ENCODE results near the gene CELF5.

Gene CELF5

GRCh38 chr19:3344608-3345598, 120.4 kb downstream of the CELF5 start:
- CTCF ChIA-PET = no interaction called here
- TF ChIP-seq ZNF664 (tag by site-specific recombination; IDR thresholded peaks at IDR 0.05) = peak; percentile 92
- peak; percentile 52; the same call in 1 of the 2 replicates for TF ChIP-seq ZNF121 (tag by site-specific recombination; IDR thresholded peaks at IDR 0.05)
- peak; percentile 71 for TF ChIP-seq ZNF16 (tag by site-specific recombination; IDR thresholded peaks at IDR 0.05; ENCODE audit: low read depth)
- no peak for TF ChIP-seq ZNF501 (tag by site-specific recombination; IDR thresholded peaks at IDR 0.05)
- TF ChIP-seq ZNF341 (tag by site-specific recombination; IDR thresholded peaks at IDR 0.05; ENCODE audit: low read depth) = peak; percentile 81
- peak; percentile 92 for TF ChIP-seq ZNF623 (tag by site-specific recombination; IDR thresholded peaks at IDR 0.05)
- TF ChIP-seq ZNF660 (tag by site-specific recombination; IDR thresholded peaks at IDR 0.05) = no peak
- Histone ChIP-seq H3K4me1 (ENCODE audit: control insufficient read depth, insufficient read depth, low read length) (no peaks in the 10 kb centered on the region), H3K36me3 (ENCODE audit: control insufficient read depth in 2 of 2, insufficient read depth in 1 of 2, low read length in 2 of 2) (no peaks in the 10 kb centered on the region), H3K27ac (ENCODE audit: extremely low read depth, low read depth, low read length) (no peak overlapping the region), H3K4me3 (ENCODE audit: low read depth, low read length) (no peak overlapping the region), H3K9me3 (ENCODE audit: control insufficient read depth, insufficient read depth, low read depth, low read length) (no peaks in the 10 kb centered on the region)
- POLR2A ChIA-PET = interaction anchor here (0.5 kb wide), 1 partner anchor 21 kb away, joined by 4 read pairs; no protein-coding TSS in a partner anchor

GRCh38 chr19:3345850-3346460, 121.5 kb downstream of the CELF5 start:
- POLR2A ChIA-PET = interaction anchor here (0.5 kb wide), 1 partner anchor 73 kb away, joined by 5 read pairs; no protein-coding TSS in a partner anchor
- H3K27ac ChIP-seq (ENCODE audit: extremely low read depth, low read depth, low read length) = no peak overlapping the region
- H3K36me3 ChIP-seq (ENCODE audit: control insufficient read depth in 2 of 2, insufficient read depth in 1 of 2, low read length in 2 of 2) = no peaks in the 10 kb centered on the region
- CTCF ChIA-PET = interaction anchor here (0.5 to 1.0 kb wide), 3 partner anchors 10 to 342 kb away, joined by 3 read pairs; no protein-coding TSS in a partner anchor
- TF ChIP-seq ZNF664 (tag by site-specific recombination; IDR thresholded peaks at IDR 0.05) = 0 out of 2 replicates have a peak, but pooled peaks have one; percentile 26
- TF ChIP-seq ZFHX2 (tag by site-specific recombination; conservative IDR thresholded peaks at IDR 0.05) = peak; percentile 30
- no peak for TF ChIP-seq GLIS2 (tag by site-specific recombination; IDR thresholded peaks at IDR 0.05)
- H3K4me3 ChIP-seq (ENCODE audit: low read depth, low read length) = no peak overlapping the region
- no peaks in the 10 kb centered on the region for H3K9me3 ChIP-seq (ENCODE audit: control insufficient read depth, insufficient read depth, low read depth, low read length)
- H3K4me1 ChIP-seq (ENCODE audit: control insufficient read depth, insufficient read depth, low read length) = no peaks in the 10 kb centered on the region
